ENCODE results near the gene MRPL11. TPM values are rescaled to one million over a fixed set of nuclear protein-coding genes. Genes with fewer than 3 reads are reported as not detected.
A peak's percentile ranks its signal among the peaks of the same experiment; 100 is the strongest.

The MRPL11 gene
- total RNA-seq, 1 donor from 2014 or later = 33.1 TPM

- Histone ChIP-seq H2AFZ (ENCODE audit: low read depth, low read length) (peak overlapping the region; percentile 67), H3K36me3 (ENCODE audit: insufficient read depth, low read length) (no peaks in the 10 kb centered on the region)
Observed at GRCh38 chr11:66467756-66468155, 29.1 kb upstream of the MRPL11 start.

GRCh38 chr11:66467034-66467659 is 28.5 kb upstream of the MRPL11 start:
- peak overlapping the region; percentile 83 for H3K9ac ChIP-seq (ENCODE audit: low read length)
- H3K4me3 ChIP-seq (ENCODE audit: insufficient read depth, low read depth, low read length) = peak overlapping the region; percentile 67
- no peak overlapping the region for H3K27ac Mint-ChIP-seq (ENCODE audit: unreplicated experiment)
- TF ChIP-seq CTCF (IDR thresholded peaks at IDR 0.05; ENCODE audit: insufficient read depth, low read depth, low read length) (no peak), EZH2 (IDR thresholded peaks at IDR 0.05; ENCODE audit: insufficient read depth, low read length) (no peak)
- no peaks in the 10 kb centered on the region for H3K9me3 Mint-ChIP-seq (ENCODE audit: unreplicated experiment)
- no peaks in the 10 kb centered on the region for H3K36me3 ChIP-seq (ENCODE audit: insufficient read depth, low read length)
- H4K20me1 ChIP-seq (ENCODE audit: insufficient read depth, low read length) = peaks cover 10% of the 10 kb centered on the region
- peak overlapping the region; percentile 87 for H3K4me3 Mint-ChIP-seq (ENCODE audit: unreplicated experiment)
- peak overlapping the region; percentile 67 for H2AFZ ChIP-seq (ENCODE audit: low read depth, low read length)
- H3K4me1 Mint-ChIP-seq (ENCODE audit: low read depth, unreplicated experiment) = peaks cover 3% of the 10 kb centered on the region
- H3K36me3 Mint-ChIP-seq (ENCODE audit: low read depth, unreplicated experiment) = peaks cover 7% of the 10 kb centered on the region
- H3K79me2 ChIP-seq (ENCODE audit: insufficient read depth, low read length) = no peaks in the 10 kb centered on the region
- peaks cover 2% of the 10 kb centered on the region for H3K27me3 Mint-ChIP-seq (ENCODE audit: low read depth, unreplicated experiment)
- no peaks in the 10 kb centered on the region for H3K9me3 ChIP-seq (ENCODE audit: insufficient read depth, low read depth, low read length)
- FAIRE-seq (no peak), DNase-seq (ENCODE audit: low read depth) (no peak)
- peaks cover 10% of the 10 kb centered on the region for H3K4me1 ChIP-seq (ENCODE audit: insufficient read depth, low read length)
- H3K4me2 ChIP-seq (ENCODE audit: low read length) = peak overlapping the region; percentile 98
- no peak overlapping the region for H3K27ac ChIP-seq (ENCODE audit: low read depth, low read length)
- H3K27me3 ChIP-seq (ENCODE audit: insufficient read depth, low read length) = no peaks in the 10 kb centered on the region

More at GRCh38 chr11:66467756-66468155, 29.1 kb upstream of the MRPL11 start:
- Histone ChIP-seq H3K27me3 (ENCODE audit: insufficient read depth, low read length) (no peaks in the 10 kb centered on the region), H3K4me2 (ENCODE audit: low read length) (peak overlapping the region; percentile 98), H3K27ac (ENCODE audit: low read depth, low read length) (no peak overlapping the region), H4K20me1 (ENCODE audit: insufficient read depth, low read length) (peaks cover 10% of the 10 kb centered on the region), H3K4me1 (ENCODE audit: insufficient read depth, low read length) (peaks cover 10% of the 10 kb centered on the region), H3K4me3 (ENCODE audit: insufficient read depth, low read depth, low read length) (peak overlapping the region; percentile 67), H3K79me2 (ENCODE audit: insufficient read depth, low read length) (no peaks in the 10 kb centered on the region), H3K9me3 (ENCODE audit: insufficient read depth, low read depth, low read length) (no peaks in the 10 kb centered on the region), H3K9ac (ENCODE audit: low read length) (peak overlapping the region; percentile 83)
- TF ChIP-seq EZH2 (IDR thresholded peaks at IDR 0.05; ENCODE audit: insufficient read depth, low read length) (no peak), CTCF (IDR thresholded peaks at IDR 0.05; ENCODE audit: insufficient read depth, low read depth, low read length) (no peak)
- Mint-ChIP-seq H3K36me3 (ENCODE audit: low read depth, unreplicated experiment) (peaks cover 9% of the 10 kb centered on the region), H3K27me3 (ENCODE audit: low read depth, unreplicated experiment) (peaks cover 2% of the 10 kb centered on the region), H3K9me3 (ENCODE audit: unreplicated experiment) (no peaks in the 10 kb centered on the region), H3K27ac (ENCODE audit: unreplicated experiment) (no peak overlapping the region), H3K4me3 (ENCODE audit: unreplicated experiment) (peak overlapping the region; percentile 87), H3K4me1 (ENCODE audit: low read depth, unreplicated experiment) (peaks cover 1% of the 10 kb centered on the region)
- DNase-seq (ENCODE audit: low read depth) (no peak), FAIRE-seq (no peak)
